K562 (cell line): ENCODE results near the gene CFAP53. TPM values are rescaled to one million over a fixed set of nuclear protein-coding genes. Genes with fewer than 3 reads are reported as not detected.
A peak's percentile ranks its signal among the peaks of the same experiment; 100 is the strongest.

Source experiments
- CREM ChIP-seq: IDR thresholded peaks from 2 replicates; pipeline ENCODE4 v1.6.1; 2014; ENCODE audit warnings: antibody characterized with exemption, low read depth
- KAT8 ChIP-seq: fragments of 450-650 bp; IDR thresholded peaks from 2 replicates; pipeline ENCODE4 v1.6.1; 2016; ENCODE audit warnings: low read depth, mild to moderate bottlenecking
- KLF16 ChIP-seq: IDR thresholded peaks from 2 replicates; pipeline ENCODE4 v1.6.1; 2016; ENCODE audit warnings: antibody characterized with exemption
- NRF1 ChIP-seq, 2 experiments: fragments of 450-650 bp; IDR thresholded peaks in 1 of 2; conservative IDR thresholded peaks in 1 of 2; 2 replicates each; pipeline ENCODE4 v1.6.1; 2014; ENCODE audit warnings: mild to moderate bottlenecking in 2 of 2
- POLR2G ChIP-seq: fragments of 200-400 bp; formaldehyde crosslinking; IDR thresholded peaks from 2 replicates; pipeline ENCODE4 v1.6.1; 2017; ENCODE audit warnings: low read depth, mild to moderate bottlenecking, antibody characterized with exemption, low read length, moderate library complexity
- RBFOX2 ChIP-seq: fragments of 200-400 bp; formaldehyde crosslinking; IDR thresholded peaks from 2 replicates; pipeline ENCODE4 v1.6.1; 2017; ENCODE audit warnings: low read depth, mild to moderate bottlenecking, low read length, moderate library complexity
- SIN3A ChIP-seq, 2 experiments: fragments of 150-350 bp in 1 of 2; IDR thresholded peaks; 2 replicates each; pipeline ENCODE4 v1.6.1; 2011 to 2016; ENCODE audit warnings: borderline replicate concordance in 2 of 2, low read depth in 2 of 2, low read length in 2 of 2, mild to moderate bottlenecking in 2 of 2, moderate library complexity in 2 of 2; ENCODE audit not compliant: control insufficient read depth in 1 of 2
- SP1 ChIP-seq: sonication (generic); formaldehyde crosslinking; IDR thresholded peaks from 2 replicates; pipeline ENCODE4 v1.8.1; 2022; ENCODE audit warnings: mild to moderate bottlenecking, missing genetic modification reagents
- SREBF2 ChIP-seq: sonication (generic); formaldehyde crosslinking; IDR thresholded peaks from 2 replicates; pipeline ENCODE4 v1.4.0; 2020; ENCODE audit warnings: mild to moderate bottlenecking, missing genetic modification reagents
- TAF1 ChIP-seq: IDR thresholded peaks from 2 replicates; pipeline ENCODE4 v1.6.1; 2011; ENCODE audit warnings: mild to moderate bottlenecking, low read length, moderate library complexity; ENCODE audit not compliant: insufficient read depth, control insufficient read depth, severe bottlenecking; ENCODE audit errors: extremely low read depth
- ZNF224 ChIP-seq: sonication (generic); formaldehyde crosslinking; IDR thresholded peaks from 2 replicates; pipeline ENCODE4 v1.8.0; 2022; ENCODE audit warnings: mild to moderate bottlenecking, missing genetic modification reagents
- ZSCAN29 ChIP-seq: fragments of 450-650 bp; IDR thresholded peaks from 2 replicates; pipeline ENCODE4 v1.6.1; 2017
- polyA plus RNA-seq, 8 experiments: library from polyadenylated mRNA; depleted of rRNA in 4 of 8; stranded (reverse) in 5 of 8; unstranded in 3 of 8; fragments of >200 nt; fragmentation: Nextera tagmentation in 2 of 8; fragmentation: Illumina TruSeq in 1 of 8; extraction: Ambion mirVana in 2 of 8; extraction: Trizol in 1 of 8; gene quantifications; 2 replicates each; pipeline versions ENCODE4 v1.2.1 to v1.2.3, GENCODE V29; 2011 to 2014; ENCODE audit warnings: inconsistent platforms in 1 of 8, missing spikeins in 1 of 8
- total RNA-seq, 7 experiments: library from RNA; depleted of rRNA in 6 of 7; stranded (reverse); fragments of >200 nt in 6 of 7; fragmentation: Illumina TruSeq in 2 of 7; extraction: Trizol in 2 of 7; gene quantifications; 2 replicates each; pipeline versions ENCODE4 v1.2.1 to v1.2.3, GENCODE V29; 2011 to 2021; ENCODE audit warnings: low replicate concordance in 1 of 7
- TF ChIP-seq, protein P1 (sequence below): fragments of 250-450 bp; sonication (Bioruptor Pico); IDR thresholded peaks from 2 replicates; pipeline ENCODE4 v1.4.0; 2020
- TF ChIP-seq, protein P2 (sequence below): fragments of 250-450 bp; sonication (Bioruptor Pico); IDR thresholded peaks from 2 replicates; pipeline ENCODE4 v1.8.0; 2021; ENCODE audit warnings: moderate library complexity, mild to moderate bottlenecking, inconsistent platforms

Gene CFAP53
- total and polyA plus RNA-seq, 9 of the 15 experiments (the other 6 are each of a cell fraction or from before 2014, with no cell fraction given): 0.21 to 1.9 (median 1.2) TPM

DNA sequence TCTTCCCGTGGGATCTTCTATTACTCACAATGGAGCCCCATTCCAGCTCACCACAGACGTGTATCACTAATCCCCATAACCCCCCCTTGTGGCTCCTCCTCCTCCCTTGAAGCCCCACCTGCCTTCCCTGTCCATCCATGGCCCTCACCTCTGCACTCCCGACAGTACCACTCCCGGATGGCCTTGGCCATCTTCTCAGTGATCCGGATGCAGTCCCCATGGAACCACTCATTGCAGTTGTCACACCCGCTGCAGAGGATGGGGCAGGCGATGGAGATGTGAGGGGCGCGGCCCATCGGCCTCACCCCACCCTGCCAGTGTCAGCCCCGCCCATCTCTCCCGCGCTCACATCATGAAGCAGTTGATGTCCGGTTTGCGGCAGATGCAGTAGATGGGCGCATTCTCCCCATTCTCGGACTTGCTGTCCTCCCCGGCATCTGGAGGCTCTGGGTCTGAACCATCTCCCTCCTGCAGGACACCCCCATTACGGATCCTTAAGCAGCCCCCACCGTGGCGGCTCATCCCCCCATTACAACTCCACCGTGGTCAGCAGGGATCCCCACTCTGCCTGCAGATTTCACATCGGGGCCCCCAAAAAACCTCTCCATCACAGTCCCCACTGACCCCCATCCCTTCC, 20.2 kb upstream of the CFAP53 start (continued):
- TF ChIP-seq, protein P1, sequence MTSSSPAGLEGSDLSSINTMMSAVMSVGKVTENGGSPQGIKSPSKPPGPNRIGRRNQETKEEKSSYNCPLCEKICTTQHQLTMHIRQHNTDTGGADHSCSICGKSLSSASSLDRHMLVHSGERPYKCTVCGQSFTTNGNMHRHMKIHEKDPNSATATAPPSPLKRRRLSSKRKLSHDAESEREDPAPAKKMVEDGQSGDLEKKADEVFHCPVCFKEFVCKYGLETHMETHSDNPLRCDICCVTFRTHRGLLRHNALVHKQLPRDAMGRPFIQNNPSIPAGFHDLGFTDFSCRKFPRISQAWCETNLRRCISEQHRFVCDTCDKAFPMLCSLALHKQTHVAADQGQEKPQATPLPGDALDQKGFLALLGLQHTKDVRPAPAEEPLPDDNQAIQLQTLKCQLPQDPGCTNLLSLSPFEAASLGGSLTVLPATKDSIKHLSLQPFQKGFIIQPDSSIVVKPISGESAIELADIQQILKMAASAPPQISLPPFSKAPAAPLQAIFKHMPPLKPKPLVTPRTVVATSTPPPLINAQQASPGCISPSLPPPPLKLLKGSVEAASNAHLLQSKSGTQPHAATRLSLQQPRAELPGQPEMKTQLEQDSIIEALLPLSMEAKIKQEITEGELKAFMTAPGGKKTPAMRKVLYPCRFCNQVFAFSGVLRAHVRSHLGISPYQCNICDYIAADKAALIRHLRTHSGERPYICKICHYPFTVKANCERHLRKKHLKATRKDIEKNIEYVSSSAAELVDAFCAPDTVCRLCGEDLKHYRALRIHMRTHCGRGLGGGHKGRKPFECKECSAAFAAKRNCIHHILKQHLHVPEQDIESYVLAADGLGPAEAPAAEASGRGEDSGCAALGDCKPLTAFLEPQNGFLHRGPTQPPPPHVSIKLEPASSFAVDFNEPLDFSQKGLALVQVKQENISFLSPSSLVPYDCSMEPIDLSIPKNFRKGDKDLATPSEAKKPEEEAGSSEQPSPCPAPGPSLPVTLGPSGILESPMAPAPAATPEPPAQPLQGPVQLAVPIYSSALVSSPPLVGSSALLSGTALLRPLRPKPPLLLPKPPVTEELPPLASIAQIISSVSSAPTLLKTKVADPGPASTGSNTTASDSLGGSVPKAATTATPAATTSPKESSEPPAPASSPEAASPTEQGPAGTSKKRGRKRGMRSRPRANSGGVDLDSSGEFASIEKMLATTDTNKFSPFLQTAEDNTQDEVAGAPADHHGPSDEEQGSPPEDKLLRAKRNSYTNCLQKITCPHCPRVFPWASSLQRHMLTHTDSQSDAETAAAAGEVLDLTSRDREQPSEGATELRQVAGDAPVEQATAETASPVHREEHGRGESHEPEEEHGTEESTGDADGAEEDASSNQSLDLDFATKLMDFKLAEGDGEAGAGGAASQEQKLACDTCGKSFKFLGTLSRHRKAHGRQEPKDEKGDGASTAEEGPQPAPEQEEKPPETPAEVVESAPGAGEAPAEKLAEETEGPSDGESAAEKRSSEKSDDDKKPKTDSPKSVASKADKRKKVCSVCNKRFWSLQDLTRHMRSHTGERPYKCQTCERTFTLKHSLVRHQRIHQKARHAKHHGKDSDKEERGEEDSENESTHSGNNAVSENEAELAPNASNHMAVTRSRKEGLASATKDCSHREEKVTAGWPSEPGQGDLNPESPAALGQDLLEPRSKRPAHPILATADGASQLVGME: no peak
- no peak for TF ChIP-seq ZNF224 (CRISPR knock-in tag)
- TF ChIP-seq KAT8: no peak
- TF ChIP-seq, protein P2, sequence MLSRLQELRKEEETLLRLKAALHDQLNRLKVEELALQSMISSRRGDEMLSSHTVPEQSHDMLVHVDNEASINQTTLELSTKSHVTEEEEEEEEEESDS (CRISPR knock-in tag): no peak
- no peak for TF ChIP-seq ZSCAN29
- TF ChIP-seq SIN3A (IDR thresholded peaks at IDR 0.05; ENCODE audit: borderline replicate concordance in 2 of 2, control insufficient read depth in 1 of 2, low read depth in 2 of 2, low read length in 2 of 2): peak in 1 of 2 experiments; percentile 17; a peak in 1 of 4 replicates
- TF ChIP-seq POLR2G: peak; percentile 48; the same call in 1 of the 2 replicates
- no peak for TF ChIP-seq SP1 (CRISPR knock-in tag)
- TF ChIP-seq TAF1: peak; percentile 48
- TF ChIP-seq NRF1 (conservative IDR thresholded peaks at IDR 0.05 in 1 of 2, IDR thresholded peaks at IDR 0.05 in 1 of 2): peak in 1 of 2 experiments; percentile 41; a peak in 1 of 4 replicates
- no peak for TF ChIP-seq KLF16
- TF ChIP-seq RBFOX2: 0 out of 2 replicates have a peak, but pooled peaks have one; percentile 41
- TF ChIP-seq CREM: no peak
- no peak for TF ChIP-seq SREBF2 (CRISPR knock-in tag)
